GM18507 (cell line): ENCODE data around the gene TAGLN2.

ENCODE experiments used
- DNase-seq: peaks from one replicate; pipeline ENCODE4 v3.0.0; 2011; ENCODE audit warnings: low read depth; ENCODE audit not compliant: insufficient read length; ENCODE audit errors: extremely low spot score
- FAIRE-seq: peaks from 2 replicates; lab custom pipeline; 2011; peaks lifted over from hg19 to GRCh38; lab: Jason Lieb, UNC

The TAGLN2 gene

DNA sequence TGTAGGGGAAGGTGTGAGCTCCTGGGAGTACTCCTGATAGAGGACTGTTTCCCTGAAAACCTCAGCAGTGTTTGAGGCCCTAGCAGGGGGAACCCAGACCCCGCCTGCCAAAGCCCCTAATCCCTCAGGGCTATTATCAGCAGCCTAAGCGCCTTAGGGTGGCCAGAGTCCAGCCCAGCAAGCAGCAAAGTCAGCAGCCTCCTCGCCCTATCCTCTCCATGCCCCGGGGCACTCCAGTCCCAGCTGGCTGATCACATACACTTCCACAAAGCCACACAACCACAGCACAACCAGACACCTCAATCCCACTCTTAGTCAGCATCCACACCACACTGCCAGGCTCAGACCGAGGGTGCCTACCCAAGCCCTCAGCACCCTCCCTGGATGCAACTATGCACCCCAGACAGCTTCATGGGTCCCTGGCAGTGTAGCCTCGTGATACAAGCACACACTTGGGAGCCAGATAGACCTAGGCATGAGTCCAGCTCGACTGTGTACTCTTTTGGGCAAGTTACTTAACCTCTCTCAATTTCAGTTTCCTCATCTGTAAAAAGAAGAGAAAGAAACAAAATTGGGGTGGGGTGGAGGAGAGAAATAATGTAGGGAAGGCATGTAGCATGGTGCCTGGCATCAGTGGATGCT lies 13.0 kb upstream of the TAGLN2 start:
- FAIRE-seq: peak; percentile 24
- DNase-seq: no peak

DNA sequence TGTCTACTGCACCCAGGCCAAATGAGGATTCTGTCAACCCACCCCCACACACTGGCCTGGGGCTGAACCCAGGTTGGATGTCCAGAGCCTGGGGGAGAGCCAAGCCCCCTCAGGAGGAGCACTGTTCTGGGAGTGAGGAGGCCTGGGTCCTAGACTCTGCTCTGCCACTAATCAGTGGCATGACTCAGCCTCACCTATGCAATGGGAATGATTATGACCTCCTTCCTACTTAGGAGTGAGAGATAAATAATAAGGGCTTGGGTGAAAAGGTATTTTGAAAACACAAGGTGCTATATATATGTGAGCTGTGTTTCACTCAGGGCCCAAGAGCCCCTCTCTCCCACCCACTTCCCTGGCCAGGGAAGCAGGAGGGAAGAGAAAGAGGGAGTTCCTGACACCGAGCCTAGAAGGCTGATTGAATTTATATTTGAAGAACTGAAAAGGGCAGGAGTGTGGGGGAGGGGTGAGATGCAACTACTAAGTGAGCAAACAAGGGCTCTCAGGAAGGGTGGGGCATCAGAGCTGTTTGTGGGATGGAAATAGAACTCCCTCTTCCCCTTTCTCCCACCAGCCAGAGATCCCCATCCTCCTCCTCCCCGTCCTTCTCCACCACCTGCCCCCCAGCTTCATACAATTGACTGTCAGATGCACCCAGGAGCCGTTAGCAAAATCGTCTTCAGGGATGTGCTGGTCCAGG lies 11.9 kb upstream of the TAGLN2 start:
- no peak for DNase-seq
- peak; percentile 50 for FAIRE-seq

DNA sequence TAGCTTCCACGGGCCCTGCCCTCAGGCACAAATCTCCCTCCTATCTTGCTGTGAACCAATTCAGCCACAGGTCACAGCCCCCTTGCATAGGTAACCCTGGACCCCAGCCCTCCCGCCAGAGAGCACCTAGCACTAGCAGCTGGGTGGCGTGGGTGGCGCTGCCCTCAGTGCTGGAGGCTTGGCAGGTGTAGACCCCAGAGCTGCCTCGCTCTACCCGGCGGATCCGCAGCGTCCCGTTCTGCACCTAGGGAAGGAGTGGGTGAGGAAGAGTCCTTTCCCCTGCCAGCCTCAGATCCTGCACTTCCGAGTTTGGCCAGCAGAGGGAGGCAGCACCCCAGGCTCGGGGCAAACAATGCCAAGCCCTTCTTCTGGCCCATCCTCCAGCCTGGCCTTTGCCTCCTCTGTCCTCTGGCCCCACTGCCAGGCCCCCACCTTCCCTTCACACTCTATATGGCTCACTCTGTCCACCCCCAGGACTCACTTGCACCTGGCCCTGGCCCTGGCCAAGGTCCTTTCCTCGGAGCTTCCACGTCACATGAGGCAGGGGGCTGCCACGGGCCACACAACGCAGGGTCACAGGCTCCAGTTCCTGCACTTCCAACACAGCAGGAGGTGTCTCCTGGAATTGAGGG lies 11.1 kb upstream of the TAGLN2 start:
- FAIRE-seq: peak; percentile 83
- peak; percentile 65 for DNase-seq

DNA sequence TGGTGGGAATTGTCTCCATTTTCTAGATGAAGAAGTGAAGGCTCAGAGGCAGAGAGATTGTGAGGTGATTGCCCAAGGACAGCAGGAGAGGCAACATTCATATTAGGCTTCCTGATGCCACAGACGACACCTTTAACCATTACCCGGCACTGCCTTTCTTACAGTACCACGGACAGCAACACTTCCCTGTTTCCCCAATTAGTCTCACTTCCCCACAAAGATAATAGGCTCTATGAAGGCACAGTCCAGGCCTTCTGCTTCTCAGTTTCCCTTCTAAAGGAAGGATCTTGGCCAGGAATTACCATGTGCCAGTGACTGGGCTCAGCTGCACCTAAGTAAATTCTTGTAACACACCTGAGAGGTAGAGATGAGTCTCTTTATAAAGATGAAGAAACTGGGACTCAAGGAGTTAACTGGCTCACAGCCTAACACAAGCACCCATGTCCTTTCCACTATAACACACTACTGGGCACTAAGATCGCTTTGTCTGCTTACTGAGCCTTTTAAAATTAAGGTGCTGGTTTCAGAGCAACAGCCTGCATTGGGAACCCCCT lies 10.5 kb upstream of the TAGLN2 start:
- no peak for FAIRE-seq
- no peak for DNase-seq

DNA sequence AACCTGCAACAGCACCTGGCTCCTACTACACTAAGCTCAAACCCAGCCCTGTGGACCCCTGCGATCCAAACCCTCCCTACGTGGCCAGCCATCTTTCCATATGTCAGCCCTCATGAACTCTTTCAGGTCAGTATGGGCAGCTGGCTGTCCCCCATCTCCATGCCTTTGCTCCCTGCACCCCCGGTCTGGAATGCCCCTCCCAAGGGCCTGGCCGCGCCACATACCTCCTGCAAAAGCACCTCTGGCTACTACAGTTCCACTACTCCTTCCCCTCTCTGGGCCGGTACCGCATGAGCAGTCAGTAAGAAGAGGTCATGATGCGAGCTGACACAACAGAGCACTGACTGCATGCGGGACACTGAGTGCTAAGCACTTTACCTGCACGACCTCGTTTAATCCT lies 10.0 kb upstream of the TAGLN2 start:
- FAIRE-seq (no peak), DNase-seq (no peak)

DNA sequence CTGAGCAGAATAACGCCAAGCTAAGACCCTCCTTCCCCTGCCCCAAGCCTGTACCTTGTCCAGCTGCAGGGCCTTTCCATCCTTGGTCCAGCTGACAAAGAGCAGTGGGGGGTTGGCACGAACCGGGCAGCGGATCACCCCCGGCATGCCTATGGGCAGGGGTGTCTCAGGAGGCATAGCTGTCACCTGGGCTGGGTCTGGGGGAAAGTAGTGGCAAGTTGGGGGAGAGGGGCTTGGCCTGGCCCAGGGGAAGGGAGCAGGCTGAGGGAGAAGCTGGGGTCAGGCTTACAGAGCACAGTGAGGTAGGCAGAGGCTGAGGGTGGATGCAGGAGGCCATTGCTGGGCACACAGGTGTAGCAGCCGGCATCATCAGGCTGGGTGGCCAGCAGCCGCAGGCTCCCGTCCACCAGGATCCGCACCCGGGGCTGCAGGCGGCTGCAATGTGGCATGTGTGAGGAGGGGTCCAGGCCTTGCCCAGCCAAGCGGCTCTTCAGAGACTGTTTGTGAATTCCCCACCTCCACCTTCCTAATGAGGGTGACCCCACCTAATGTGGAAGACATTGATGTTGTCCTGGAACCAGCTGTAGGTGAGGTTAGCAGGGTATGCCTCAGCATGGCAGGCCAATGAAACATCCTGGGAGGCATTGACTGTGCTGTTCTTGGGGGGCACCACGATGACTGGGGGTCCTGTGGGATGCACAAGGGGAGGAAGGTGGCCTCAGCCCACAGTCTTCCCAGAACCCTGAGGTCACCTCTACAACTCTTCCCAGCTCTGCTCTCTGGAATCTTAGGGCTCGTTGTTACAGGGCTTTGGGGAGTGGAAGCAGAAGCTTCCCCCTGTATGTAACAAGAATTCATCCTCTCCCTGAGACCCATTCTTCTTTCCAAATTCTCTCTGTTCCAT lies 9.1 kb upstream of the TAGLN2 start:
- FAIRE-seq (no peak), DNase-seq (no peak)

DNA sequence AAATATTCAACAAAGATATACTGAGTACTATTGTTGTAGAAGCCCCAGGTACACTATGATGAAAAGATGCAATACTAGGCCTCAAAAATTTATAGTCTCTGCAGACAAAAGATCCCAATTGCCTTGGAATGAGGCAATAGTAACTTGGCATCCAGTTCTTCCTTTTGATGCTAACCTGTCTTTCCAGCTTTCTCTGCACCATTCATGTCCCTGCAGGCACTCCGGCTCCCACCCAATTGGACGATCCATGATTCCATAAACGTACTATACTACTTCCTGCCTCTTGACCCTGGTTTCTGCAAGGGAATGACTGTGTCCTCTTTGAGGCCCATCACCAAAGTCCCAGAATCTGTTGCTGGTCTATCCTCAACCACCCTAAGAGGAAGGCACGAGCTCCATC lies 8.0 kb upstream of the TAGLN2 start:
- FAIRE-seq (no peak), DNase-seq (no peak)

DNA sequence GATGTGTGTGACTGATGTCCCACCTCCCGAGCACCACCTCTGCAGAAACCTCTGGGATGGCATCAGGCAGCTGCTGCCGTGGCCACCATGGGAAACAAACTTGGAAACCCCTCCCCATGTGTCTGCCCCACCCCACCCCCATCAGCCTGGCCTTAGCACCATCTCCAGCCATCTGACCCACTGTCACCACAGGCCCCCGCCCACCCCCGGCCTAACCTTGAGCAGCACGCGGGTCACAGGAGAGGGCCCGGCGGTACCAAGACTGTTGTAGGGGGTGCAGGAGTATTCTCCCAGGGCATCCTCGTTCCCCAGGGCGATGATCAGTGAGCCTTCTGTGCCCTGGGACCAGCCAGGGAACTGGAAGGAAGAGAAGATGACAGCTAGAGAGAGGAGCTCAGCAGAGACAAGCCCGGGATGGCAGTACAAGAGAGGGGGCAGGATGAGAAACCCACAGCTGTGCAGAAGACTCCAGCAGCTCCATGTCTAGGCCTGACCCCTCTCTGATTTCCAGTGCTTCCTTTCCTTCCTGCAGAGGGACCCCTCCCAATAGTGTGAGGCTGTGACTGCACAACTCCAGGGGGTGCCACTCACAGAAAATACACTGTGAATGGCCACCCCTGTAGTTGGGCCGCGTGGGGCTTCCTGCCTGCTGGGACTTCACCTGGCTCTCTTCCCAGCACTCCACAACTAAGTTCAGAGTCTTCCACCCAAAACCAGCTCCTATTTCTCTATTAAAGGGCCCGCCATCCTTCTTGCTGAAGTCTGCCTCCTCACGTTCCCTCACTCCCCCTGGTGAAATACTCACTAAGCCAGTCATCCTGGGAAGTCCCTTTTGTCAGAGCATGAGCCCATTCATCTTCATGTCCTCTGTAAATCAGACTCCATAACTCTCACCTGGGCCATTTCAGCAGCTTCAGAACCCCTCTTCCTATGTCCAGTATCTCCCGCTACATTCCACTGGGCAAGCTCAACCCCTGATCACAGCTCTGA lies 7.3 kb upstream of the TAGLN2 start:
- DNase-seq (no peak), FAIRE-seq (no peak)

DNA sequence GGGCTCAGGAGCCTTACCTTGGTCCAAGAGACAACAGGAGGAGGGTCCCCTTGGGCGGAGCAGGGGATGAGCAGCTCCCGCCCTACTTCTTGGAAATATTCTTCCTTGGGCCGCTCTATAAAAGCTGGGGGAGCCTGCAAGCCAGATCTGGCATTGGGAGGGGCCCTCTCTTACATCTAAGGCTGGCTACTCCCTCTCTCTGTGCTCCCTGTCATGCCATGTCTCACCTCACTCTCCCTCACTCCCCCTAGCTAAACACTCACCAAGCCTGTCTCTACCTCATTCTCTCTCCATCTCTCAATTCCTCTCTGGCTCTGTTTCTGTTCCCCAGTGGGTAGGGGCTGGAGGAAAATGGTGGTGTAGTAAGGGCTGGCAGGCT lies 6.5 kb upstream of the TAGLN2 start:
- FAIRE-seq: no peak

DNA sequence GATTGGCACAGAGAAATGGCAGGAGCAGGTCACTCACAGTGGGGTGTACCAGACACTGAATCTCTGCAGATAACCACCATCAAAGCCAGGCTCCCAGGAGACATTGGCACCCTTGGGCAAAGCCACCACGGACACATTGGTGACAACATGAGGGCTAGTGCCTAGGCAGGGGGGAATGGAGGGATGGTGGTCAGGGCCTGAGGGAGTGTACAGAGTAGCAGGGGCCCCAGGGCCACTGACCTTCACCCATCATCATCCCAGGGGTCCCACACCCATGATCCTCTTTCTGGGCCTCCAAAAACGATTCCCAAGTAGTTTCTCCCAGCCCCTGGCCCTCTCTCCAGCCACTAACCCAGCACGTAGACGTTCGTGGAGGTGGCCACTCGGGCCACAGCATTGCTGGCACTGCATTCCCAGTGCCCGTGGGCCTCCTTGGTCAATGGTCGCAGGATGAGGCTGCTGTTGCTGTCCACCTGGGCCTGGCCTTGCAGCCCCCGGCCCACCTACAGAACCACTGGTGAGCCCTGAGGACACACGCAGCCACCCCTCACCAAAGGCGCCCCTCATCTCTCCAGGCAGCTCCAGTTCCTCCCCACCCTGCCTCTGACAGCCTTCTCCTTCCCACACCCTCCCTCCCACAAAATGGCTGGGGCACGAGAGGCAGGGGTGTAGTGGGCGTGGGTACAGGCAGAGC lies 5.9 kb upstream of the TAGLN2 start:
- DNase-seq (no peak), FAIRE-seq (no peak)

More for the DNA sequence above, 6.5 kb upstream of the TAGLN2 start:
- DNase-seq: no peak

DNA sequence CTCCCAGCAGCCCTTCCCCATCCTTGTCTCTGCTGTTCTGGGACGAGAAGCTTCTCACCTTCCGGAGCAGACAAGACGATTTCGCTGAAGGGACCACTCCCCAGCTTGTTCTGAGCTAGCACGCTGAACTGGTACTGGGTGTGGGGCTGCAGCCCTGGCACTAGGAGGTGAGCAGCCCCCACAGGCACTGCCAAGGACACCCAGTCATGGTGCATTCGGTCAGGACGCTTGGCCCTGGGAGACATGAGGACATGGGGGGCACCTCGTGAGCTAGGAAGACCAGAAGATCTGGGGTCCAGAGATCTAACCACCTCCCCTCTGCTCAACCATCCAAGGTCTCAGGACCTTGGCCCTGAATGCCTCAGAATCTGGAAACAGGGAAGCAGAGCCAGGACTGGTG lies 5.3 kb upstream of the TAGLN2 start:
- DNase-seq (no peak), FAIRE-seq (no peak)

DNA sequence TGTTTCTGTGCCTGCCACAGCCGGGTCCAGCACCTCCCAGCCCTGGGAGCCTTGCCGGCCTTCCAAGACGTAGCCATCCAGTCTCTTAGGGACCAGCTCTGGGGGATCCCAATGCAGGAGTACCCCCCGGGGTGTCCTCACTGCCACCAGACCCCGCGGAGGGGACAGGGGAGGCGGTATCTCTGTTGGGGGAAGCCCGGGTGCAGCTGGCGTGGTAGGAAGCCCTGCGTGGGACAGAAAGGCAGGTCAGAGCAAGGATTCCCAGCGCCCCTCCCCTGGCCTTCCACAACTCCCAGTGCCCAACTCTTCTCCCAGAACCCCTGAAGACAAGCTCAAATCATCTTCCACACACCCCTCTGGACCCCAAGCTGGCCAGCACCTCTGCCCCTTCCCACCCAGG lies 4.9 kb upstream of the TAGLN2 start:
- no peak for DNase-seq
- FAIRE-seq: no peak

DNA sequence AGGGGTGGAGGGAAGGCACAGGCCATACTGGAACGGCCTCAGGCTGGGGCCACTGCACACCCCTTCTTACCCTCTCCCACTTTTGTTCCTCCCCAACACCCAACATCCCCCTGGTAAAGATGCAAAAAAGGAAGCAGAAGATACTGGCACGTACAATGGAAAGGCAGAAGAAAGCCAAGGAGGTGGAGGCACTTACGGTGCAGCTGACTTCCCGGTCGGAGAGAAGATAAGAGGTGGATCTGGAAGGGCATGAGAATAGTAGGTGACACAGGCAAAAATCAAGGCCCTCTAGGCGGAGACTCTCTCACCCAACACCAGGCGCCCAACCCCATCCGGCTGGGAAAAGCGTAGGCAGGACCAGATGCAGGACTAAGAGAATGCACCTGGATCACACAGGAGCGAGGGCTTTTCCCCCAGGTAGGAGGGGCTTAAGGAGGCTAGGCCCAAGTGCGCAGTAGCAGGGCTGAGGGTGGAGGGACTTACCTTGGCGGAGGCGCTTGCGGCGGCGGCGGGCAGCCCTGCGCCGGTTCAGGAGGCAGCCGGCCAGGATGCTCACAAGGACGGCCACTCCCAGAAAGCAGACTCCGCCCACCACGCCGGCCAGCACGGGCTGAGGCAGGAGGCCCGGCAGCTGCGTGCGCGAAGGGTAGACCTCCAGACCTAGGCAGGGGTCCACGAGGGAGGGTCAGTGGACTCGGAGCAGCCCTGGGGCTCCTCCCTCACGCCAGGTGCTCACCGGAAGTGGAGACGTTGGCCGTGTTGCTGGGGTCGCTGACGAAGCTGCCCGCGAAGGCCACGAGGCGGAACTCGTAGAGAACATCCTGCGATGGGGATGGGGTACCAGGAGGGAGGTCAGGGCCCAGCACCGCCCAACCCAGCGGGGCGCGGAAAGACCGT lies 4.1 kb upstream of the TAGLN2 start:
- FAIRE-seq (no peak), DNase-seq (no peak)

DNA sequence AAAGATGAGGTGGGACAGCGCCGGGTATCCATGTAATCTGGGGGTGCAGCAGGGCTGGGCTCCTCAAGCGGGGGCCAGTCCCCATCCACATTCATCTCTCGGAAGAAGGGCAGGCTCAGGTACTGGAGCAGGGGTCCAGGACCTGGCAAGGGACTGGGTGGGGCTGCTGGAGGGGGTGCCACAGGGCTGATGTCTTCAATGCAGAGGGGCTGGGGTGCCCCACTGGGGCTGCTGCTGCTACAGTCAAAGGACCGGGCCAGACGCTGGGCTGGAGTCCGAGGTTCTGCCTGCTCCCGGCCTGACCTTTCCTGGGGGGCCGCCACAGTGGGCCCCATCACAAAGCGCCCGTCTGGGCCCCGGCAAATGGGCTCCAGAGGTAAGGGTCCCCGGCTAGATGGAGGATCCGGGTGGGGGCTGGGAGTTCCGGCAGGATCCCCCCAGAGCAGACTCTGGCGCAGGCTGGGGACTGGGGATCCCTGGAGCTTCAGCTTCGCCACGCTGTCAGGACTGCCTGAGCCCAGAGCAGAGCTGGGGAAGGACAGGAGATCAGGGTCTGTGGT lies 3.3 kb upstream of the TAGLN2 start:
- no peak for FAIRE-seq
- DNase-seq: no peak

DNA sequence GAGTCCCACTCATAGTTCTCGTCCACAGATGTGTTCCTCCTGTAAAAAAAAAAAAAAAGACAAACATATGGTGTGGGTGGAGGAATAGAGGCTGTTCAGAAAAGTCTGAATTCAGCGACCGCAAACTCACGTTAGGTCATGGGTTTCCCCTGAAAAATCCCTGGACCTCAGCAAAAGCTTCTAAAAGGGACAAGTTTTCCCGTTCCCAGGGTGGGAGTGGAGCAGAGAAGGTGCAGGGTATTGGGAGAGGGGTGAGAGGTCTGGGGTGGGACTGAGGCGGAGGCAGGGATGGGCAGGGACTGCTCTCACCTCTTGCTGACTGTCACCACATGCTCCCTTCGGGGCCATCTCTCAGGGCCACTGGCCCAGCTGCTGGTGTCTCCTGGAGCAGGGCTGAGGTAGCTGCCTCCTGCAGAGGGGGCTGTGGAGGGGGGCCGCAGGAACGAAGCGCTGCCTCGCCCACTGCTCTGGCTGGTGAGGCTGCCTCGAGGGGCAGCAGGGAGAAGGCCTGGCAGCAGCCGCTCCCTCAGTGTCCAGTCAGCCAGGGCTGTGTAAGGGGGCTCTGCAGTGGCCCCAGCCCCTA lies 2.6 kb upstream of the TAGLN2 start:
- FAIRE-seq (no peak), DNase-seq (no peak)

DNA sequence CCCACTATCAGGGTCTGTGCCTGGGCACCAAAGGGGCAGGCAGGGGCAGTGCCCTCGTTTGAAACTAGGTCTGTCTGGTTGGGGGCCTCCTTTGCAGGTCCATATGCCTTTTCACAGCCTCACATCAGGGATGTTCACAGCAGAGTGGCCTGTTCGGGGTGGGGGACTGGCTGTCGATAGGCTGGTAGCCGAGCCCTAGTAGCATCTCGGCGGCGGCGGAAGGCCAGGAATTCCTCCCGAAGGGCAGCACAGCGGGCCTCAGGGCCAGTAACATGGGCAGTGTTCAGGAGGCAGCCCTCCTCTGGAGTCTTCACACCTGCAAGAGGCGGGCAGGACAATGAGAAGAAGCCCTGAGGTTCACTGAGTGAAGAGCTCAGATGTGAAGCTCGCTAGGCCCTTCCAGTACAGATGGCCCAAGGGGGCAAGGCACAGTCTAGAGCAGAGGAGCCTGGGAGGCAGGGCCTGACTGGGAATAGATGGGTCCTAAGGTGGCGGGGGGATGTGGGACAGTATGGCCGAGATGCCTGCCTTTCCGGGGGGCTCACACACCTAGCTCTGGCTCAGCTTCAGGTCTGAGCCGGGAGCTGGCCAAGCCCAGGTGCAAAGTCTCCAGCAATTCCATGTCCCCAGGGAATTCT lies 2.0 kb upstream of the TAGLN2 start:
- DNase-seq (no peak), FAIRE-seq (no peak)
